ENCODE measurements around the gene INO80C.

INO80C gene

GRCh38 chr18:35442701-35443100 is 55.1 kb downstream of the INO80C start:
- H2AFZ ChIP-seq (ENCODE audit: low read depth, low read length): 0 out of 2 replicates have a peak overlapping the region, but pooled peaks have one; percentile 69
- H3K4me2 ChIP-seq (ENCODE audit: low read length): no peak overlapping the region
- no peaks in the 10 kb centered on the region for H3K9me3 ChIP-seq (ENCODE audit: insufficient read depth, low read length)
- H3K36me3 ChIP-seq (replicated peaks; ENCODE audit: low read depth, low read length): no peaks in the 10 kb centered on the region
- no peak overlapping the region for H3K4me3 ChIP-seq (ENCODE audit: low read length)
- no peaks in the 10 kb centered on the region for H3K79me2 ChIP-seq (ENCODE audit: low read length)
- peaks cover 21% of the 10 kb centered on the region for H3K4me1 ChIP-seq (ENCODE audit: low read length)
- H4K20me1 ChIP-seq (ENCODE audit: insufficient read depth, low read length): no peaks in the 10 kb centered on the region
- no peak for TF ChIP-seq CTCF (IDR thresholded peaks at IDR 0.05; ENCODE audit: low read depth, low read length)
- TF ChIP-seq EZH2phosphoT487 (IDR thresholded peaks at IDR 0.05; ENCODE audit: low read depth): no peak
- H3K27me3 ChIP-seq (ENCODE audit: low read depth, low read length): no peaks in the 10 kb centered on the region
- H3K27ac ChIP-seq (ENCODE audit: low read length): no peak overlapping the region
- no peak overlapping the region for H3K9ac ChIP-seq (ENCODE audit: low read length)

GRCh38 chr18:35441857-35442595 is 55.7 kb downstream of the INO80C start:
- Histone ChIP-seq H3K4me2 (ENCODE audit: low read length) (no peak overlapping the region), H3K27ac (ENCODE audit: low read length) (no peak overlapping the region)

GRCh38 chr18:35438480-35439234 is 59.1 kb downstream of the INO80C start:
- Histone ChIP-seq H3K4me1 (ENCODE audit: low read length) (peaks cover 17% of the 10 kb centered on the region), H3K27ac (ENCODE audit: low read length) (no peak overlapping the region)

More at GRCh38 chr18:35441857-35442595, 55.7 kb downstream of the INO80C start:
- TF ChIP-seq CTCF (IDR thresholded peaks at IDR 0.05; ENCODE audit: low read depth, low read length) (peak; percentile 23), EZH2phosphoT487 (IDR thresholded peaks at IDR 0.05; ENCODE audit: low read depth) (no peak)
- no peaks in the 10 kb centered on the region for H3K27me3 ChIP-seq (ENCODE audit: low read depth, low read length)
- no peaks in the 10 kb centered on the region for H3K36me3 ChIP-seq (replicated peaks; ENCODE audit: low read depth, low read length)
- no peaks in the 10 kb centered on the region for H3K9me3 ChIP-seq (ENCODE audit: insufficient read depth, low read length)
- no peak overlapping the region for H3K9ac ChIP-seq (ENCODE audit: low read length)
- no peaks in the 10 kb centered on the region for H4K20me1 ChIP-seq (ENCODE audit: insufficient read depth, low read length)
- no peak overlapping the region for H3K4me3 ChIP-seq (ENCODE audit: low read length)
- peaks cover 21% of the 10 kb centered on the region for H3K4me1 ChIP-seq (ENCODE audit: low read length)
- no peak overlapping the region for H2AFZ ChIP-seq (ENCODE audit: low read depth, low read length)
- H3K79me2 ChIP-seq (ENCODE audit: low read length): no peaks in the 10 kb centered on the region

More at GRCh38 chr18:35438480-35439234, 59.1 kb downstream of the INO80C start:
- 0 out of 2 replicates have a peak, but pooled peaks cover 3% of the 10 kb centered on the region for H3K9me3 ChIP-seq (ENCODE audit: insufficient read depth, low read length)
- H3K9ac ChIP-seq (ENCODE audit: low read length): no peak overlapping the region
- H3K4me3 ChIP-seq (ENCODE audit: low read length): no peak overlapping the region
- no peaks in the 10 kb centered on the region for H3K79me2 ChIP-seq (ENCODE audit: low read length)
- H3K27me3 ChIP-seq (ENCODE audit: low read depth, low read length): no peaks in the 10 kb centered on the region
- H3K4me2 ChIP-seq (ENCODE audit: low read length): no peak overlapping the region
- H3K36me3 ChIP-seq (replicated peaks; ENCODE audit: low read depth, low read length): no peaks in the 10 kb centered on the region
- TF ChIP-seq CTCF (IDR thresholded peaks at IDR 0.05; ENCODE audit: low read depth, low read length) (no peak), EZH2phosphoT487 (IDR thresholded peaks at IDR 0.05; ENCODE audit: low read depth) (no peak)
- H2AFZ ChIP-seq (ENCODE audit: low read depth, low read length): no peak overlapping the region
- no peaks in the 10 kb centered on the region for H4K20me1 ChIP-seq (ENCODE audit: insufficient read depth, low read length)
